Neural progenitor cell (in vitro differentiated cells): Measurements from ENCODE around the gene PDE9A.

Source experiments
- CTCF ChIP-seq: fragments of 200-600 bp; sonication (generic); IDR thresholded peaks from 2 replicates; pipeline ENCODE4 v1.5.1; 2017; ENCODE audit warnings: antibody characterized with exemption, mild to moderate bottlenecking
- EZH2 ChIP-seq: fragments of 200-600 bp; sonication (generic); IDR thresholded peaks from 2 replicates; pipeline ENCODE4 v1.6.1; 2017; ENCODE audit warnings: antibody characterized with exemption, mild to moderate bottlenecking, moderate library complexity
- EZH2phosphoT487 ChIP-seq: fragments of 200-600 bp; sonication (generic); IDR thresholded peaks from 2 replicates; pipeline ENCODE4 v1.6.1; 2017; ENCODE audit warnings: antibody characterized with exemption

- TF ChIP-seq CTCF (no peak), EZH2 (no peak), EZH2phosphoT487 (no peak)
These were observed 12.8 kb downstream of the PDE9A start for GRCh38 chr21:42666023-42666747.
